Kidney (tissue), 14 donors: ENCODE data around the gene GPR180. TPM values are rescaled to one million over a fixed set of nuclear protein-coding genes. Genes with fewer than 3 reads are reported as not detected.

Source experiments
- DNase-seq, 5 donors: peaks; one replicate each; pipeline ENCODE4 v3.0.0-alpha.2; 2013 to 2020
- FAIRE-seq: peaks from 2 replicates; lab custom pipeline; 2012; peaks lifted over from hg19 to GRCh38; lab: Jason Lieb, UNC
- H3K27ac ChIP-seq, 2 donors: one replicate each; pipeline ENCODE4 v1.7.0; 2013; ENCODE audit warnings: low read depth in 2 of 2, low read length in 2 of 2, inconsistent platforms in 1 of 2
- H3K27me3 ChIP-seq: one replicate; pipeline ENCODE4 v1.7.1; 2013; ENCODE audit warnings: low read length, inconsistent platforms; ENCODE audit not compliant: control insufficient read depth, insufficient read depth
- H3K36me3 ChIP-seq, 3 donors: one replicate each; pipeline versions ENCODE4 v1.7.0 to v1.7.1; 2013; ENCODE audit warnings: low read length in 3 of 3, control low read depth in 1 of 3, inconsistent platforms in 1 of 3; ENCODE audit not compliant: insufficient read depth in 3 of 3, control insufficient read depth in 2 of 3
- H3K4me1 ChIP-seq, 3 donors: one replicate each; pipeline versions ENCODE4 v1.7.0 to v1.7.1; 2013; ENCODE audit warnings: low read length in 3 of 3, inconsistent platforms in 1 of 3, low read depth in 1 of 3; ENCODE audit not compliant: control insufficient read depth in 2 of 3, insufficient read depth in 2 of 3
- H3K4me3 ChIP-seq, 3 donors: one replicate each; pipeline versions ENCODE4 v1.7.0 to v1.8.1; 2013; ENCODE audit warnings: low read length in 3 of 3, control low read depth in 1 of 3, inconsistent platforms in 1 of 3
- H3K9ac ChIP-seq, 3 donors: one replicate each; pipeline versions ENCODE4 v1.7.0 to v1.7.1; 2013; ENCODE audit warnings: low read length in 3 of 3, control low read depth in 1 of 3, inconsistent platforms in 1 of 3
- H3K9me3 ChIP-seq, 3 donors: one replicate each; pipeline versions ENCODE4 v1.7.0 to v1.7.1; 2013; ENCODE audit warnings: low read length in 3 of 3, control low read depth in 1 of 3, inconsistent platforms in 1 of 3; ENCODE audit not compliant: control insufficient read depth in 2 of 3, insufficient read depth in 1 of 3
- intact Hi-C: fragments of 100-400 bp; cut with DNase I; formaldehyde crosslinking; loops from one replicate; pipeline ENCODE4 v1.11.1; 2022
- polyA plus RNA-seq: library from polyadenylated mRNA; stranded (reverse); fragments of 350-450 nt; fragmentation: Illumina TruSeq; extraction: RNeasy Lipid Tissue Mini Kit (QIAGEN cat#74804); gene quantifications from one replicate; pipeline ENCODE4 v1.2.3, GENCODE V29; 2014; ENCODE audit warnings: low read depth, low replicate concordance; ENCODE audit not compliant: insufficient read depth
- total RNA-seq: library from RNA; stranded (reverse); fragmentation: NEBNext Ultra II Directional; extraction: Animal tissue kit (Norgen Biotek cat#: 25700); gene quantifications from one replicate; pipeline ENCODE4 v1.2.1, GENCODE V29; 2021
- TF ChIP-seq, protein P1 (sequence below): IDR thresholded peaks from 3 replicates; pipeline ENCODE4 v1.5.1; 2012; ENCODE audit warnings: mild to moderate bottlenecking, moderate library complexity, borderline replicate concordance; ENCODE audit not compliant: insufficient read depth; ENCODE audit errors: extremely low read depth
- donor health status: control.
- donor health status: control.
- donor health status: control.
- donor health status: control.
- donor health status: control.
- donor health status: DM: yes; HTN: yes; CAD: no.
- donor health status: Normal renal cell carcinoma (clear cell type).

Gene GPR180
- total and polyA plus RNA-seq, 2 donors from 2014 or later = 1.8 to 5.2 TPM

DNA sequence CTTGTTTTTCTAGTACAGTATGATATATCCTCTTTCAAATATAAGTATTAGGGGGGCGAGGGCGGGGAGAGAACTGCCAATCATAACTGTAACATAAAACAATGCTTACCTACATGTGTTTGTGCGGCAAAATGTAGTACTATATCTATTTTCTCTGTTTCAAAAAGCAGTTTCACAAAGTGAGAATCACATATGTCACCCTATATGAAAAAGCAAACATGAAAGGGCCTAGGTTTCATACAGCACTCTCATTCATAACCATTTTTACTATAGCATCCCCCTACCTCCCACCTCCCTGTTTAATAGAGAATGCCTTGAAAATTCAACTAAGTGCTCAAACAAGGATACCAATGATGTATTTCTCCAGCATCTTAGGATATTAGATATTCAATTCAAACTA lies 10.9 kb upstream of the GPR180 start:
- DNase-seq = no peak
- Histone ChIP-seq H3K9ac (no peak overlapping the region), H3K27ac (no peak overlapping the region), H3K4me1 (peaks cover 0 to 10% (median 9%) of the 10 kb centered on the region in 3 donors), H3K27me3 (no peaks in the 10 kb centered on the region), H3K36me3 (peaks cover 0 to 12% (median 2%) of the 10 kb centered on the region in 3 donors), H3K9me3 (no peaks in the 10 kb centered on the region), H3K4me3 (no peak overlapping the region)
- TF ChIP-seq, protein P1, sequence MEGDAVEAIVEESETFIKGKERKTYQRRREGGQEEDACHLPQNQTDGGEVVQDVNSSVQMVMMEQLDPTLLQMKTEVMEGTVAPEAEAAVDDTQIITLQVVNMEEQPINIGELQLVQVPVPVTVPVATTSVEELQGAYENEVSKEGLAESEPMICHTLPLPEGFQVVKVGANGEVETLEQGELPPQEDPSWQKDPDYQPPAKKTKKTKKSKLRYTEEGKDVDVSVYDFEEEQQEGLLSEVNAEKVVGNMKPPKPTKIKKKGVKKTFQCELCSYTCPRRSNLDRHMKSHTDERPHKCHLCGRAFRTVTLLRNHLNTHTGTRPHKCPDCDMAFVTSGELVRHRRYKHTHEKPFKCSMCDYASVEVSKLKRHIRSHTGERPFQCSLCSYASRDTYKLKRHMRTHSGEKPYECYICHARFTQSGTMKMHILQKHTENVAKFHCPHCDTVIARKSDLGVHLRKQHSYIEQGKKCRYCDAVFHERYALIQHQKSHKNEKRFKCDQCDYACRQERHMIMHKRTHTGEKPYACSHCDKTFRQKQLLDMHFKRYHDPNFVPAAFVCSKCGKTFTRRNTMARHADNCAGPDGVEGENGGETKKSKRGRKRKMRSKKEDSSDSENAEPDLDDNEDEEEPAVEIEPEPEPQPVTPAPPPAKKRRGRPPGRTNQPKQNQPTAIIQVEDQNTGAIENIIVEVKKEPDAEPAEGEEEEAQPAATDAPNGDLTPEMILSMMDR = no peak
- FAIRE-seq = no peak
- intact Hi-C loops = no loop called here

- H3K27ac ChIP-seq = peak overlapping the region; percentile 68 to 74
- intact Hi-C loops = no loop called here
- peaks cover 0 to 9% (median 2%) of the 10 kb centered on the region in 3 donors for H3K36me3 ChIP-seq
- peak overlapping the region; percentile 43 to 96 (median 95) for H3K9ac ChIP-seq
- TF ChIP-seq, protein P1 = no peak
- FAIRE-seq (no peak), DNase-seq (peak in 3 of 5 donors; percentile 29 to 48 (median 44))
- peaks cover 0 to 10% (median 9%) of the 10 kb centered on the region in 3 donors for H3K4me1 ChIP-seq
- no peaks in the 10 kb centered on the region for H3K9me3 ChIP-seq
- H3K4me3 ChIP-seq = peak overlapping the region; percentile 88 to 100 (median 96)
- no peaks in the 10 kb centered on the region for H3K27me3 ChIP-seq
These were observed 6.4 kb upstream of the GPR180 start for GRCh38 chr13:94595001-94595949.

- H3K9me3 ChIP-seq = no peaks in the 10 kb centered on the region
- TF ChIP-seq, protein P1 = no peak
- intact Hi-C loops = no loop called here
These were observed 5.6 kb upstream of the GPR180 start, which contains the start of gene TGDS for GRCh38 chr13:94595950-94596574. TSS of gene TGDS (minus strand) at chr13:94596152. CDS start at chr13:94596136, 16 bp downstream.

More at GRCh38 chr13:94595950-94596574, 5.6 kb upstream of the GPR180 start, which contains the start of gene TGDS:
- DNase-seq = peak; percentile 95 to 98 (median 96)
- H3K9ac ChIP-seq = peak within 1 kb of the TSS; percentile 43 to 96 (median 95)
- no peaks in the 10 kb centered on the region for H3K27me3 ChIP-seq
- peak within 1 kb of the TSS; percentile 68 to 74 for H3K27ac ChIP-seq
- peak within 1 kb of the TSS; percentile 88 to 100 (median 96) for H3K4me3 ChIP-seq
- no peak for FAIRE-seq
- peaks cover 0 to 10% (median 9%) of the 10 kb centered on the region in 3 donors for H3K4me1 ChIP-seq
- peaks cover 0 to 3% (median 2%) of the 10 kb centered on the region in 3 donors for H3K36me3 ChIP-seq
